ENCODE measurements around the gene SLC25A47.
"Not testable (repeated sequence)": the region's sequence is repeated elsewhere in the genome, so short reads cannot be mapped to it uniquely, and the experiment has no call there.

Gene SLC25A47

GRCh38 chr14:100327128-100327527 lies 4.0 kb downstream of the SLC25A47 start:
- no peak for DNase-seq (ENCODE audit: low read depth, low spot score)

GRCh38 chr14:100328495-100329163 lies 5.5 kb downstream of the SLC25A47 start:
- no peak for DNase-seq (ENCODE audit: low read depth, low spot score)

GRCh38 chr14:100329233-100330006 lies 6.3 kb downstream of the SLC25A47 start:
- no peak for DNase-seq (ENCODE audit: low read depth, low spot score)

- no peak for DNase-seq (ENCODE audit: low read depth, low spot score)
These were observed 6.8 kb downstream of the SLC25A47 start for GRCh38 chr14:100330007-100330344.

GRCh38 chr14:100330388-100330931 lies 7.3 kb downstream of the SLC25A47 start:
- DNase-seq (ENCODE audit: low read depth, low spot score), result no peak

- no peak for DNase-seq (ENCODE audit: low read depth, low spot score)
These were observed 9.0 kb downstream of the SLC25A47 start for GRCh38 chr14:100332071-100332639.

- DNase-seq (ENCODE audit: low read depth, low spot score), result no peak
These were observed 9.7 kb downstream of the SLC25A47 start for GRCh38 chr14:100332797-100333196.

- no peak for DNase-seq (ENCODE audit: low read depth, low spot score)
These were observed 10.2 kb downstream of the SLC25A47 start for GRCh38 chr14:100333311-100333710.

- no peak for DNase-seq (ENCODE audit: low read depth, low spot score)
These were observed 10.7 kb downstream of the SLC25A47 start for GRCh38 chr14:100333827-100334226.

- DNase-seq (ENCODE audit: low read depth, low spot score), result no peak
These were observed 11.8 kb downstream of the SLC25A47 start for GRCh38 chr14:100334904-100335303.

- DNase-seq (ENCODE audit: low read depth, low spot score), result no peak
These were observed 13.7 kb downstream of the SLC25A47 start for GRCh38 chr14:100336618-100337530.

GRCh38 chr14:100339766-100340422 lies 16.8 kb downstream of the SLC25A47 start:
- DNase-seq (ENCODE audit: low read depth, low spot score), result no peak

GRCh38 chr14:100340423-100340813 lies 17.3 kb downstream of the SLC25A47 start:
- no peak for DNase-seq (ENCODE audit: low read depth, low spot score)

GRCh38 chr14:100341301-100342031 lies 18.3 kb downstream of the SLC25A47 start:
- DNase-seq (ENCODE audit: low read depth, low spot score), result peak; percentile 90

GRCh38 chr14:100342195-100342594 lies 19.1 kb downstream of the SLC25A47 start:
- no peak for DNase-seq (ENCODE audit: low read depth, low spot score)

- not testable (repeated sequence) for DNase-seq (ENCODE audit: low read depth, low spot score)
These were observed 19.7 kb downstream of the SLC25A47 start for GRCh38 chr14:100342826-100343225.

- DNase-seq (ENCODE audit: low read depth, low spot score), result not testable (repeated sequence)
These were observed 21.5 kb downstream of the SLC25A47 start for GRCh38 chr14:100344657-100345056.

- DNase-seq (ENCODE audit: low read depth, low spot score), result no peak
These were observed 22.6 kb downstream of the SLC25A47 start for GRCh38 chr14:100345711-100346110.

GRCh38 chr14:100346306-100347091 lies 23.4 kb downstream of the SLC25A47 start:
- no peak for DNase-seq (ENCODE audit: low read depth, low spot score)
